OCI-LY1 (cell line): ENCODE measurements around the gene ZNF648.

Source experiments
- H2AFZ ChIP-seq: fragments of 200-600 bp; sonication (generic), shearing (Covaris generic); 2 replicates; pipeline ENCODE4 v1.6.0; 2014; ENCODE audit warnings: antibody characterized with exemption, mild to moderate bottlenecking, low read length
- H3F3A ChIP-seq: fragments of 200-600 bp; sonication (generic), shearing (Covaris generic); 2 replicates; pipeline ENCODE4 v1.6.0; 2014; ENCODE audit warnings: mild to moderate bottlenecking, antibody characterized with exemption, low read length, moderate library complexity; ENCODE audit not compliant: insufficient read depth
- H3K27ac ChIP-seq: fragments of 200-600 bp; sonication (generic); 2 replicates; pipeline ENCODE4 v1.5.1; 2014; ENCODE audit warnings: low read length, mixed run types, mild to moderate bottlenecking, low read depth; ENCODE audit not compliant: poor library complexity, severe bottlenecking
- H3K27me3 ChIP-seq: fragments of 200-600 bp; sonication (generic); 2 replicates; pipeline ENCODE4 v1.6.0; 2014; ENCODE audit warnings: antibody characterized with exemption, mild to moderate bottlenecking, low read length, moderate library complexity; ENCODE audit not compliant: insufficient read depth
- H3K36me3 ChIP-seq: fragments of 200-600 bp; sonication (generic); 2 replicates; pipeline ENCODE4 v1.6.1; 2014; ENCODE audit warnings: mild to moderate bottlenecking, antibody characterized with exemption, low read length, moderate library complexity, mixed read lengths; ENCODE audit not compliant: insufficient read depth
- H3K4me1 ChIP-seq: fragments of 200-600 bp; sonication (generic); 2 replicates; pipeline ENCODE4 v1.5.1; 2014; ENCODE audit warnings: mild to moderate bottlenecking, low read length, moderate library complexity; ENCODE audit not compliant: insufficient read depth, severe bottlenecking
- H3K4me2 ChIP-seq: fragments of 200-600 bp; sonication (generic), shearing (Covaris generic); 2 replicates; pipeline ENCODE4 v1.6.1; 2014; ENCODE audit warnings: low read length
- H3K4me3 ChIP-seq: fragments of 200-600 bp; sonication (generic); 2 replicates; pipeline ENCODE4 v1.5.1; 2014; ENCODE audit warnings: low read length, low read depth, mild to moderate bottlenecking, mixed read lengths; ENCODE audit not compliant: poor library complexity, severe bottlenecking
- H3K79me2 ChIP-seq: fragments of 200-600 bp; shearing (Covaris generic); 2 replicates; pipeline ENCODE4 v1.6.1; 2016; ENCODE audit warnings: mixed run types, low read length, mixed read lengths; ENCODE audit not compliant: insufficient read depth
- H3K9ac ChIP-seq: fragments of 200-600 bp; sonication (generic), shearing (Covaris generic); 2 replicates; pipeline ENCODE4 v1.6.1; 2014; ENCODE audit warnings: mild to moderate bottlenecking, low read length, mixed read lengths
- H3K9me2 ChIP-seq: fragments of 200-600 bp; sonication (generic), shearing (Covaris generic); 2 replicates; pipeline ENCODE4 v1.6.1; 2014; ENCODE audit warnings: low read depth, mild to moderate bottlenecking, low read length, mixed read lengths
- H3K9me3 ChIP-seq: fragments of 200-600 bp; shearing (Covaris generic); 2 replicates; pipeline ENCODE4 v1.6.1; 2014; ENCODE audit warnings: low read length, mixed read lengths
- H4K20me1 ChIP-seq: fragments of 200-600 bp; sonication (generic), shearing (Covaris generic); 2 replicates; pipeline ENCODE4 v1.6.0; 2016; ENCODE audit warnings: mild to moderate bottlenecking, low read length; ENCODE audit not compliant: insufficient read depth
- CTCF ChIP-seq: fragments of 200-600 bp; sonication (generic), shearing (Covaris generic); IDR thresholded peaks from 2 replicates; pipeline ENCODE4 v1.5.1; 2017; ENCODE audit warnings: mild to moderate bottlenecking, antibody characterized with exemption, low read length, moderate library complexity, mixed read lengths
- EZH2 ChIP-seq: fragments of 200-600 bp; sonication (generic), shearing (Covaris generic); IDR thresholded peaks from 2 replicates; pipeline ENCODE4 v1.8.0; 2017; ENCODE audit warnings: borderline replicate concordance, mixed run types, mild to moderate bottlenecking, antibody characterized with exemption, low read length, moderate library complexity, mixed read lengths

ZNF648 gene

GRCh38 chr1:182084487-182085316, 23.2 kb upstream of the ZNF648 start:
- Histone ChIP-seq H3K9me3 (no peaks in the 10 kb centered on the region), H3K9me2 (no peaks in the 10 kb centered on the region), H2AFZ (no peak overlapping the region), H3K36me3 (no peaks in the 10 kb centered on the region), H4K20me1 (no peaks in the 10 kb centered on the region), H3K4me2 (no peak overlapping the region), H3K4me3 (no peak overlapping the region), H3K79me2 (no peaks in the 10 kb centered on the region), H3K27me3 (no peaks in the 10 kb centered on the region), H3F3A (no peaks in the 10 kb centered on the region), H3K9ac (no peak overlapping the region), H3K27ac (no peak overlapping the region), H3K4me1 (no peaks in the 10 kb centered on the region)
- no peak for TF ChIP-seq EZH2
- peak; percentile 51; the same call in 1 of the 2 replicates for TF ChIP-seq CTCF

GRCh38 chr1:182083851-182084486, 22.5 kb upstream of the ZNF648 start:
- H3K4me1 ChIP-seq = no peaks in the 10 kb centered on the region
- no peaks in the 10 kb centered on the region for H3K79me2 ChIP-seq
- no peak overlapping the region for H3K27ac ChIP-seq
- no peak overlapping the region for H3K9ac ChIP-seq
- no peak overlapping the region for H3K4me2 ChIP-seq
- TF ChIP-seq EZH2 (no peak), CTCF (no peak)
- no peaks in the 10 kb centered on the region for H4K20me1 ChIP-seq
- no peaks in the 10 kb centered on the region for H3K36me3 ChIP-seq
- no peak overlapping the region for H2AFZ ChIP-seq
- H3K27me3 ChIP-seq = no peaks in the 10 kb centered on the region
- H3K9me2 ChIP-seq = no peaks in the 10 kb centered on the region
- H3K4me3 ChIP-seq = no peak overlapping the region
- no peaks in the 10 kb centered on the region for H3K9me3 ChIP-seq
- no peaks in the 10 kb centered on the region for H3F3A ChIP-seq

GRCh38 chr1:182080955-182081582, 19.6 kb upstream of the ZNF648 start:
- Histone ChIP-seq H3K79me2 (no peaks in the 10 kb centered on the region), H3K4me1 (no peaks in the 10 kb centered on the region), H3K27ac (no peak overlapping the region), H3K9me3 (no peaks in the 10 kb centered on the region), H3K4me2 (no peak overlapping the region), H3K4me3 (no peak overlapping the region), H3K36me3 (no peaks in the 10 kb centered on the region), H3F3A (no peaks in the 10 kb centered on the region), H3K9me2 (no peaks in the 10 kb centered on the region), H2AFZ (no peak overlapping the region), H3K27me3 (no peaks in the 10 kb centered on the region), H4K20me1 (no peaks in the 10 kb centered on the region), H3K9ac (no peak overlapping the region)
- TF ChIP-seq EZH2 = no peak
- peak; percentile 66 for TF ChIP-seq CTCF
